H9 (cell line): ENCODE measurements around the gene SART1. TPM values are rescaled to one million over a fixed set of nuclear protein-coding genes. Genes with fewer than 3 reads are reported as not detected.

Source experiments
- DNase-seq: peaks from one replicate; pipeline ENCODE4 v3.0.0-alpha.2; 2017
- H2AFZ ChIP-seq: one replicate; pipeline ENCODE4 v1.6.1; 2013; ENCODE audit warnings: mild to moderate bottlenecking, low read length, control low read depth, moderate library complexity
- H2AK5ac ChIP-seq: 2 replicates; pipeline ENCODE4 v1.6.1; 2013; ENCODE audit warnings: low read length, control low read depth, mixed read lengths; ENCODE audit not compliant: insufficient read length
- H2BK120ac ChIP-seq: one replicate; pipeline ENCODE4 v1.6.1; 2013; ENCODE audit warnings: low read depth, mild to moderate bottlenecking, low read length, control low read depth, inconsistent platforms; ENCODE audit not compliant: poor library complexity, severe bottlenecking
- H2BK12ac ChIP-seq: 2 replicates; pipeline ENCODE4 v1.6.1; 2013; ENCODE audit warnings: low read length, control low read depth, mixed read lengths, low read depth; ENCODE audit not compliant: insufficient read length
- H2BK15ac ChIP-seq: 2 replicates; pipeline ENCODE4 v1.6.1; 2013; ENCODE audit warnings: low read depth, low read length, control low read depth
- H2BK20ac ChIP-seq: one replicate; pipeline ENCODE4 v1.6.1; 2013; ENCODE audit warnings: low read depth, mild to moderate bottlenecking, low read length, control low read depth, inconsistent platforms; ENCODE audit not compliant: poor library complexity, severe bottlenecking
- H2BK5ac ChIP-seq: 2 replicates; pipeline ENCODE4 v1.6.1; 2013; ENCODE audit warnings: low read length, control low read depth, mixed read lengths; ENCODE audit not compliant: insufficient read length
- H3K14ac ChIP-seq: 2 replicates; pipeline ENCODE4 v1.6.1; 2013; ENCODE audit warnings: low read length, control low read depth; ENCODE audit not compliant: insufficient read depth
- H3K18ac ChIP-seq: 2 replicates; pipeline ENCODE4 v1.6.1; 2013; ENCODE audit warnings: low read depth, mild to moderate bottlenecking, mixed read lengths, low read length, control low read depth; ENCODE audit not compliant: insufficient read length
- H3K23ac ChIP-seq: 2 replicates; pipeline ENCODE4 v1.6.1; 2013; ENCODE audit warnings: low read length, control low read depth, mixed read lengths, low read depth; ENCODE audit not compliant: insufficient read length
- H3K23me2 ChIP-seq: 2 replicates; pipeline ENCODE4 v1.6.1; 2013; ENCODE audit warnings: low read depth, mild to moderate bottlenecking, mixed read lengths, low read length, control low read depth; ENCODE audit not compliant: insufficient read length, poor library complexity, severe bottlenecking
- H3K27ac ChIP-seq: 2 replicates; pipeline ENCODE4 v1.5.1; 2013; ENCODE audit warnings: low read length, control low read depth, mixed read lengths, low read depth; ENCODE audit not compliant: insufficient read length
- H3K27me3 ChIP-seq: 2 replicates; pipeline ENCODE4 v1.6.1; 2013; ENCODE audit warnings: low read length, control low read depth, inconsistent platforms; ENCODE audit not compliant: insufficient read depth
- H3K4ac ChIP-seq: 2 replicates; pipeline ENCODE4 v1.6.1; 2013; ENCODE audit warnings: low read depth, mild to moderate bottlenecking, control low read depth, inconsistent platforms, low read length, moderate library complexity
- H3K4me1 ChIP-seq: 2 replicates; pipeline ENCODE4 v1.6.1; 2013; ENCODE audit warnings: low read length, control low read depth, inconsistent platforms; ENCODE audit not compliant: insufficient read depth
- H3K4me2 ChIP-seq: 2 replicates; pipeline ENCODE4 v1.6.1; 2013; ENCODE audit warnings: low read length, control low read depth, mixed read lengths; ENCODE audit not compliant: insufficient read length, insufficient read depth
- H3K56ac ChIP-seq: 2 replicates; pipeline ENCODE4 v1.6.1; 2013; ENCODE audit warnings: low read depth, mild to moderate bottlenecking, mixed read lengths, low read length, control low read depth; ENCODE audit not compliant: insufficient read length
- H3K79me1 ChIP-seq: 2 replicates; pipeline ENCODE4 v1.6.1; 2013; ENCODE audit warnings: low read depth, mild to moderate bottlenecking, moderate library complexity, low read length, control low read depth, inconsistent platforms; ENCODE audit not compliant: insufficient read depth, poor library complexity, severe bottlenecking
- H3K79me2 ChIP-seq: 2 replicates; pipeline ENCODE4 v1.6.1; 2013; ENCODE audit warnings: low read length, control low read depth, inconsistent platforms; ENCODE audit not compliant: insufficient read depth
- H3K9ac ChIP-seq: 2 replicates; pipeline ENCODE4 v1.6.1; 2013; ENCODE audit warnings: low read length, control low read depth, mixed read lengths; ENCODE audit not compliant: insufficient read length; ENCODE audit errors: extremely low read depth
- H3K9me3 ChIP-seq: one replicate; pipeline ENCODE4 v1.6.1; 2013; ENCODE audit warnings: low read depth, low read length, inconsistent platforms; ENCODE audit not compliant: control insufficient read depth
- H3T11ph ChIP-seq: one replicate; pipeline ENCODE4 v1.6.1; 2013; ENCODE audit warnings: mild to moderate bottlenecking, low read length, control low read depth, inconsistent platforms
- H4K20me1 ChIP-seq: one replicate; pipeline ENCODE4 v1.6.1; 2013; ENCODE audit not compliant: control insufficient read depth, insufficient read length, insufficient read depth
- H4K5ac ChIP-seq: 2 replicates; pipeline ENCODE4 v1.6.1; 2013; ENCODE audit warnings: low read depth, mild to moderate bottlenecking, mixed read lengths, low read length, control low read depth; ENCODE audit not compliant: insufficient read length
- H4K8ac ChIP-seq: replicated peaks from 2 replicates; pipeline ENCODE4 v1.6.1; 2013; ENCODE audit warnings: low read length, control low read depth, mixed read lengths, low read depth; ENCODE audit not compliant: insufficient read length
- H4K91ac ChIP-seq: 2 replicates; pipeline ENCODE4 v1.6.1; 2013; ENCODE audit warnings: low read depth, mild to moderate bottlenecking, moderate library complexity, mixed read lengths, low read length, control low read depth; ENCODE audit not compliant: insufficient read length
- H3K27ac Mint-ChIP-seq, 3 experiments: 2 replicates in 2 of 3; 3 replicates in 1 of 3; pipeline ENCODE4 v1.8.0; 2020 to 2021; ENCODE audit warnings: mixed read lengths in 3 of 3, mild to moderate bottlenecking in 1 of 3, moderate library complexity in 1 of 3
- H3K27me3 Mint-ChIP-seq: 2 replicates; pipeline ENCODE4 v1.8.0; 2021; ENCODE audit warnings: low read depth, mild to moderate bottlenecking, moderate library complexity, mixed read lengths
- H3K36me3 Mint-ChIP-seq, 3 experiments: 2 replicates in 2 of 3; 3 replicates in 1 of 3; pipeline ENCODE4 v1.8.0; 2020 to 2021; ENCODE audit warnings: low read depth in 3 of 3, mixed read lengths in 3 of 3; ENCODE audit not compliant: insufficient read depth in 1 of 3
- H3K4me1 Mint-ChIP-seq, 2 experiments: 2 replicates each; pipeline ENCODE4 v1.8.0; 2020; ENCODE audit warnings: mixed read lengths in 2 of 2
- H3K4me3 Mint-ChIP-seq, 2 experiments: 2 replicates in 1 of 2; 3 replicates in 1 of 2; pipeline ENCODE4 v1.8.0; 2020 to 2021; ENCODE audit warnings: mild to moderate bottlenecking in 2 of 2, mixed read lengths in 2 of 2, moderate library complexity in 1 of 2
- H3K9me3 Mint-ChIP-seq, 2 experiments: 2 replicates in 1 of 2; 3 replicates in 1 of 2; pipeline ENCODE4 v1.8.0; 2020; ENCODE audit warnings: mild to moderate bottlenecking in 2 of 2, mixed read lengths in 2 of 2, moderate library complexity in 1 of 2
- WGBS: extraction: QIAGEN DNeasy Blood & Tissue Kit; methylation state at CpG from one replicate; pipeline ENCODE4 v1.1.7; 2013; ENCODE audit warnings: missing lambda C conversion rate, low lambda C conversion rate, mixed read lengths; ENCODE audit not compliant: insufficient read length; ENCODE audit errors: extremely low coverage; 5-methylcytosine and 5-hydroxymethylcytosine counted together
- total RNA-seq: library from RNA; stranded (reverse); gene quantifications from 2 replicates; pipeline ENCODE4 v1.2.1, GENCODE V29; 2021
- TF ChIP-seq, protein P1 (sequence below): fragments of 200-600 bp; sonication (generic); conservative IDR thresholded peaks from 3 replicates; pipeline ENCODE4 v1.8.0; 2021; ENCODE audit warnings: antibody characterized with exemption, mild to moderate bottlenecking

Gene SART1
- total RNA-seq, 1 experiment from 2014 or later = 52.0 TPM

DNA sequence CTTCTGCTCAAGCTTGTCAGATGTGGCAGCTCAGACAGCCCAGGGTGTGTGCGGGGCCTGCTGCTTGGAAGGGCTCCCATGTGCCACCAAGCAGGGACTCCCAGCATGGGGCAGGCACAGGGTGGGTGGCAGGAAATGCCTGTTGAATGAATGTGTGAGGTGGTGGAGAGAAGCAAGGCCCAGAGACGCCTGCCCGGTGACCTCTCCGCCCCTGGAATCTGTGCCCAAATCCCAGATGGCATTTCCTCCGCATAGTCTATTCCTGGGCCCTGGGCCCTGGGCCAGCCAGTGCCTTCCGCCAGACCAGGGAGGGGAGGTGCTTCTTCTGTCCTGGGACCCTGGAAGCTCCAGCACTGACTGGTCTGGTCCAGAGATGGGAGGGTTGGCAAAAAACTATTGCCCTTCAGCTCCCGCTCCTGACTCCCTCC, 53.9 kb downstream of the SART1 start:
- H3K36me3 Mint-ChIP-seq = no peaks in the 10 kb centered on the region; a peak in 1 of 7 replicates
- Histone ChIP-seq H3K79me1 (no peaks in the 10 kb centered on the region), H3K27me3 (peaks cover 4% of the 10 kb centered on the region; the same call in 1 of the 2 replicates), H3K4ac (no peak overlapping the region), H3K23me2 (peaks cover 8% of the 10 kb centered on the region), H2BK120ac (no peak overlapping the region), H3K56ac (no peak overlapping the region), H2BK15ac (no peak overlapping the region), H3K79me2 (no peaks in the 10 kb centered on the region), H2AK5ac (no peak overlapping the region), H2BK12ac (no peak overlapping the region), H3K14ac (no peak overlapping the region), H4K8ac (no peak overlapping the region), H4K91ac (no peak overlapping the region), H3K4me2 (no peak overlapping the region), H3K9me3 (no peaks in the 10 kb centered on the region), H3K18ac (no peak overlapping the region), H3K23ac (no peak overlapping the region), H2BK20ac (no peak overlapping the region), H3T11ph (no peak overlapping the region), H3K9ac (no peak overlapping the region), H3K27ac (no peak overlapping the region), H2AFZ (no peak overlapping the region), H4K5ac (no peak overlapping the region), H3K4me1 (no peaks in the 10 kb centered on the region), H2BK5ac (no peak overlapping the region), H4K20me1 (no peaks in the 10 kb centered on the region)
- DNase-seq = no peak
- WGBS = no CpG with 5 or more reads among the region's 7 CpGs
- H3K27ac Mint-ChIP-seq = no peak overlapping the region
- H3K4me1 Mint-ChIP-seq = peaks cover 0 to 2% of the 10 kb centered on the region in 2 experiments; a peak in 2 of 4 replicates
- H3K4me3 Mint-ChIP-seq = no peak overlapping the region
- TF ChIP-seq, protein P1, sequence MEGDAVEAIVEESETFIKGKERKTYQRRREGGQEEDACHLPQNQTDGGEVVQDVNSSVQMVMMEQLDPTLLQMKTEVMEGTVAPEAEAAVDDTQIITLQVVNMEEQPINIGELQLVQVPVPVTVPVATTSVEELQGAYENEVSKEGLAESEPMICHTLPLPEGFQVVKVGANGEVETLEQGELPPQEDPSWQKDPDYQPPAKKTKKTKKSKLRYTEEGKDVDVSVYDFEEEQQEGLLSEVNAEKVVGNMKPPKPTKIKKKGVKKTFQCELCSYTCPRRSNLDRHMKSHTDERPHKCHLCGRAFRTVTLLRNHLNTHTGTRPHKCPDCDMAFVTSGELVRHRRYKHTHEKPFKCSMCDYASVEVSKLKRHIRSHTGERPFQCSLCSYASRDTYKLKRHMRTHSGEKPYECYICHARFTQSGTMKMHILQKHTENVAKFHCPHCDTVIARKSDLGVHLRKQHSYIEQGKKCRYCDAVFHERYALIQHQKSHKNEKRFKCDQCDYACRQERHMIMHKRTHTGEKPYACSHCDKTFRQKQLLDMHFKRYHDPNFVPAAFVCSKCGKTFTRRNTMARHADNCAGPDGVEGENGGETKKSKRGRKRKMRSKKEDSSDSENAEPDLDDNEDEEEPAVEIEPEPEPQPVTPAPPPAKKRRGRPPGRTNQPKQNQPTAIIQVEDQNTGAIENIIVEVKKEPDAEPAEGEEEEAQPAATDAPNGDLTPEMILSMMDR = no peak
- no peaks in the 10 kb centered on the region for H3K9me3 Mint-ChIP-seq
- peaks cover 4% of the 10 kb centered on the region for H3K27me3 Mint-ChIP-seq
